ENCODE data around the gene TCP11.
A peak's percentile ranks its signal among the peaks of the same experiment; 100 is the strongest.

The TCP11 gene

DNA sequence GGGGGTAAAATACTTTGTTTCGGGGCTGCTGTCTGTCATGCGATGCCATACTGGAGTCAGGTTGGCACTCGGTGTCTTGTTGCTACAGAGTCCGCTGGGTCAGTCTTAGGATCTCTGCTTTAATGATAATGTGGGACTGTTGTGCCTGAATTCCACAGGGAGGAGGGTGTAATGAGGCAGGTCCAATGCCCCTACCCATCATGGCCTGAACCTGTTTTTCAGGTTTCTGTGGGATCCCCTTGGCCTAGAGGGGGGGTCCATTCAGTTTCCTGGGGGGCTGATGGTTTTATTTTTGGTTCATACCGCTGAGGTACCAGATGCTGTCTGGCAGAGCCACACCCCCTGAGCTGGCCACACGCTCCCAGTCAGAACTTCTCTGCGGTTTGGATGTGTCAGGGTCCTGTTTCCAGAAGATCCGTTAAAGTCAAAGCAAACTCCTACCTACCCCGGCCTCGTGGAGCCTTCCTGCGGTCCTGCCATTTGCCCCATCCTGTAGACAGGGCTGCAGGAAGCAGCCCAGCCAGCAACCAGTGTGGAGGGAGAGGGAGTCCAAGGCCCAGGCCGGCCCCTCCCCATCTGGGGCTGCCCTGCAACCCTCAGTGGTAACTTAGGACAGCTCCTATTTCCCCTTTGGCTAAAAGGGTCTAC lies 69.7 kb downstream of the TCP11 start:
- TF ChIP-seq, protein P1, sequence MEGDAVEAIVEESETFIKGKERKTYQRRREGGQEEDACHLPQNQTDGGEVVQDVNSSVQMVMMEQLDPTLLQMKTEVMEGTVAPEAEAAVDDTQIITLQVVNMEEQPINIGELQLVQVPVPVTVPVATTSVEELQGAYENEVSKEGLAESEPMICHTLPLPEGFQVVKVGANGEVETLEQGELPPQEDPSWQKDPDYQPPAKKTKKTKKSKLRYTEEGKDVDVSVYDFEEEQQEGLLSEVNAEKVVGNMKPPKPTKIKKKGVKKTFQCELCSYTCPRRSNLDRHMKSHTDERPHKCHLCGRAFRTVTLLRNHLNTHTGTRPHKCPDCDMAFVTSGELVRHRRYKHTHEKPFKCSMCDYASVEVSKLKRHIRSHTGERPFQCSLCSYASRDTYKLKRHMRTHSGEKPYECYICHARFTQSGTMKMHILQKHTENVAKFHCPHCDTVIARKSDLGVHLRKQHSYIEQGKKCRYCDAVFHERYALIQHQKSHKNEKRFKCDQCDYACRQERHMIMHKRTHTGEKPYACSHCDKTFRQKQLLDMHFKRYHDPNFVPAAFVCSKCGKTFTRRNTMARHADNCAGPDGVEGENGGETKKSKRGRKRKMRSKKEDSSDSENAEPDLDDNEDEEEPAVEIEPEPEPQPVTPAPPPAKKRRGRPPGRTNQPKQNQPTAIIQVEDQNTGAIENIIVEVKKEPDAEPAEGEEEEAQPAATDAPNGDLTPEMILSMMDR (IDR thresholded peaks at IDR 0.05) = no peak
- Histone ChIP-seq H3K27ac (no peak overlapping the region), H3K4me3 (no peak overlapping the region)
- DNase-seq (ENCODE audit: low spot score) = no peak

DNA sequence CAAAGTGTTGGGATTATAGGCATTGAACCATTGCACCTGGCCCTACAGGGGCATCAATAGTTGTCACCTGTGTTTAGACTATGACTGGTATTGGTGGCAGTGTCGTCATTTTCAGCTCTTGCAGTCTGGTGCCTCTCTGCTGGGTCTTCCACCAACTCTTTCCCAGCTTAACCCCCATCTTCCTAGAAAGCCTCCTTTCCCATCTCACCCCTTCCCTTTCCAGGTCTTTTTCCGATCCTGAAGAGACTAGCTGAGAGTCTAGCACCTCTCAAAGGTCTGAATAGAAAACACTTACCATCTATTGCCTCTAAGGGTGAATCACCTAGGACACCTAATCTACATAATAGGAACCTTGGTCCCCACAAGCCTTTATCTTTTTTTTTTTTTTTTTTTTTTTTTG lies 71.0 kb downstream of the TCP11 start:
- Histone ChIP-seq H3K27ac (no peak overlapping the region), H3K4me3 (no peak overlapping the region)
- no peak for DNase-seq (ENCODE audit: low spot score)
- TF ChIP-seq, protein P1 (IDR thresholded peaks at IDR 0.05) = no peak

- Histone ChIP-seq H3K27ac (no peak overlapping the region), H3K4me3 (no peak overlapping the region)
- TF ChIP-seq, protein P1 (IDR thresholded peaks at IDR 0.05) = no peak
- DNase-seq (ENCODE audit: low spot score) = no peak
Observed at GRCh38 chr6:35069262-35069661, 71.9 kb downstream of the TCP11 start.

GRCh38 chr6:35068644-35069043 lies 72.5 kb downstream of the TCP11 start:
- no peak for DNase-seq (ENCODE audit: low spot score)
- TF ChIP-seq, protein P1 (IDR thresholded peaks at IDR 0.05) = no peak
- Histone ChIP-seq H3K4me3 (no peak overlapping the region), H3K27ac (peak overlapping the region in 1 of 2 donors; percentile 47)

- Histone ChIP-seq H3K27ac (peak overlapping the region in 1 of 2 donors; percentile 47), H3K4me3 (no peak overlapping the region)
- TF ChIP-seq, protein P1 (IDR thresholded peaks at IDR 0.05) = no peak
- no peak for DNase-seq (ENCODE audit: low spot score)
Observed at GRCh38 chr6:35068206-35068605, 72.9 kb downstream of the TCP11 start.
